Stimulated activated naive CD8-positive, alpha-beta T cell treated with anti-CD3 and anti-CD28 coated beads, Interleukin-15, Interleukin-2, amounts not matched to agents 100 U/mL and 50 U/mL, for 24 hours (primary cell): ENCODE measurements around the gene LRPPRC.
"Not testable (repeated sequence)": the region's sequence is repeated elsewhere in the genome, so short reads cannot be mapped to it uniquely, and the experiment has no call there.

Experiments
- ATAC-seq: fragments of 150-1000 bp; cut with Tn5 transposase; one replicate; pipeline ENCODE4 v1.10.0; 2021
- DNase-seq: peaks from one replicate; pipeline ENCODE4 v3.0.0; 2021

Gene LRPPRC

GRCh38 chr2:43977677-43978375 is 18.0 kb downstream of the LRPPRC start:
- ATAC-seq (peak; percentile 40), DNase-seq (no peak)

- no peak for ATAC-seq
- DNase-seq = no peak
These were observed 34.9 kb downstream of the LRPPRC start for GRCh38 chr2:43960921-43961320.

GRCh38 chr2:43958397-43959275 is 37.2 kb downstream of the LRPPRC start:
- DNase-seq (no peak), ATAC-seq (no peak)

GRCh38 chr2:43950383-43951008 is 45.3 kb downstream of the LRPPRC start:
- DNase-seq (no peak), ATAC-seq (no peak)

- DNase-seq (no peak), ATAC-seq (no peak)
These were observed 47.4 kb downstream of the LRPPRC start for GRCh38 chr2:43948370-43948769.

GRCh38 chr2:43946685-43947084 is 49.1 kb downstream of the LRPPRC start:
- DNase-seq = no peak
- no peak for ATAC-seq

GRCh38 chr2:43945439-43945838 is 50.4 kb downstream of the LRPPRC start:
- DNase-seq = no peak

GRCh38 chr2:43944915-43945314 is 50.9 kb downstream of the LRPPRC start:
- ATAC-seq = no peak
- no peak for DNase-seq

More at GRCh38 chr2:43945439-43945838, 50.4 kb downstream of the LRPPRC start:
- ATAC-seq = no peak

- ATAC-seq (no peak), DNase-seq (no peak)
These were observed 51.9 kb downstream of the LRPPRC start for GRCh38 chr2:43943809-43944452.

- no peak for DNase-seq
- ATAC-seq = no peak
These were observed 52.5 kb downstream of the LRPPRC start for GRCh38 chr2:43943323-43943722.

GRCh38 chr2:43942881-43943280 is 52.9 kb downstream of the LRPPRC start:
- DNase-seq (no peak), ATAC-seq (no peak)

GRCh38 chr2:43941966-43942365 is 53.8 kb downstream of the LRPPRC start:
- ATAC-seq (no peak), DNase-seq (no peak)

- DNase-seq (no peak), ATAC-seq (no peak)
These were observed 54.4 kb downstream of the LRPPRC start for GRCh38 chr2:43941359-43941758.

- ATAC-seq (no peak), DNase-seq (no peak)
These were observed 56.0 kb downstream of the LRPPRC start for GRCh38 chr2:43939695-43940256.

GRCh38 chr2:43937269-43937820 is 58.4 kb downstream of the LRPPRC start:
- ATAC-seq (no peak), DNase-seq (no peak)

GRCh38 chr2:43934567-43934966 is 61.2 kb downstream of the LRPPRC start:
- ATAC-seq (peak; percentile 86), DNase-seq (no peak)

- ATAC-seq = no peak
- no peak for DNase-seq
These were observed 64.5 kb downstream of the LRPPRC start for GRCh38 chr2:43931293-43931692.

GRCh38 chr2:43927442-43927841 is 68.3 kb downstream of the LRPPRC start:
- DNase-seq (no peak), ATAC-seq (no peak)

- DNase-seq (no peak), ATAC-seq (no peak)
These were observed 70.4 kb downstream of the LRPPRC start for GRCh38 chr2:43925431-43925830.

GRCh38 chr2:43924463-43924862 is 71.3 kb downstream of the LRPPRC start:
- DNase-seq (no peak), ATAC-seq (no peak)

- not testable (repeated sequence) for DNase-seq, ATAC-seq
These were observed 84.5 kb downstream of the LRPPRC start for GRCh38 chr2:43911136-43911790.
